Heart left ventricle (tissue), 13 donors: ENCODE data around the gene SMC1B.

ENCODE experiments used
- CTCF ChIP-seq, 12 donors: fragments of 200-600 bp; sonication (generic) in 4 of 12; IDR thresholded peaks; one replicate each; pipeline versions ENCODE4 v1.5.0 to v1.8.0; 2018 to 2022; ENCODE audit warnings: antibody characterized with exemption in 12 of 12, mild to moderate bottlenecking in 5 of 12
- POLR2A ChIP-seq, 2 donors: fragments of 450-650 bp; IDR thresholded peaks; one replicate each; pipeline ENCODE4 v1.6.1; 2017; ENCODE audit warnings: antibody characterized with exemption in 2 of 2, mild to moderate bottlenecking in 2 of 2, moderate library complexity in 2 of 2
- donor health status: ischemic (EF 13 %, LVEDD 7.1; RV severe dilation, severe dysfunction).
- donor health status: DM: no; HTN: yes; CAD: no.
- donor health status: DM: no; HTN: no; CAD: no.
- donor health status: ischemic (EF 25% LVEDD 6.9; RV normal size, moderate dysfunction).
- donor health status: ischemic (EF 25% LVEDD 5.7; RV mildly dilated, moderate dysfunction).
- donor health status: ischemic (EF 35%, LVEDD 5.7; RV mildly dilated, moderate dysfunction).
- donor health status: nonischemic (EF 11% LVEDD 7.7; RV severe dilation, severe dysfunction).
- donor health status: DM: yes; HTN: yes; CAD: no.
- donor health status: PGD.
- donor health status: ischemic (EF 29% LVEDD 5.4; RV normal size, mild dysfunction).
- donor health status: nonischemic (EF 23%, LVEDD 6.1; RV moderate dilation, normal function).

- TF ChIP-seq POLR2A (IDR thresholded peaks at IDR 0.05) (no peak), CTCF (IDR thresholded peaks at IDR 0.05) (no peak)
Observed at GRCh38 chr22:45323695-45324094, 89.7 kb downstream of the SMC1B start.
